GM10248 (cell line): ENCODE measurements around the gene NAA40.

Experiments
- CTCF ChIA-PET: fragments of 300-600 bp; sonication (Branson Sonifier 250); formaldehyde crosslinking; extraction: SDS; loops from one replicate; lab custom pipeline; 2021; ENCODE audit warnings: antibody characterized with exemption; lab: Yijun Ruan, JAX
- POLR2A ChIA-PET: fragments of 350-650 bp; sonication (Branson Sonifier 250); formaldehyde crosslinking; extraction: SDS; loops from one replicate; lab custom pipeline; 2020; ENCODE audit warnings: antibody characterized with exemption; lab: Yijun Ruan, JAX
- DNase-seq: peaks from one replicate; pipeline ENCODE4 v3.0.0; 2012; ENCODE audit errors: extremely low spot score
- CTCF ChIP-seq: IDR thresholded peaks from 2 replicates; pipeline ENCODE4 v1.5.1; 2012; ENCODE audit warnings: mild to moderate bottlenecking, low read depth; ENCODE audit errors: extremely low read depth, missing control alignments, control extremely low read depth

NAA40 gene

DNA sequence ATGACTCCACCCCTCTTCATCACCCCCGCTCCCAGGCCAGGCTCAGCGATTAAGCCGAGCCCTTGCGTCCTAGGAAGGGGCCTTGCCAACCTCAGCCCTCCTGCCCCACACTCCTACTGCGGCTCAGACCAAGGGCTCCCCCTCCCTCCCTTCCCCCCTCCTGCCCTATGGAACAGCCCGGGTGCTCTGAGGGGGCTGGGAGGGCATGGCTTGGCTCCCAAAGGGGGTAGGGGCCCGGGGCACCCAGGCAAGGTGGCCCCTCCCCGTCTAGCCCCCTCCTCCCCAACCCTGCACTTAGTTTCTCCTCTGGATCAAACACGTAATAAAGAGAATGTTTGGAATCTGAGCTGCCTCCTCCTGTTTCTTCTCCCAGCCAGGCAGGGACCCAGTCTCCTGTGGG, 28.1 kb upstream of the NAA40 start:
- DNase-seq = no peak
- ChIA-PET POLR2A (no interaction called here), CTCF (interaction anchor here (2.1 kb wide), 1 partner anchor 73 kb away, joined by 10 read pairs; the partner anchor contains the start of gene MARK2)
- TF ChIP-seq CTCF = no peak

GRCh38 chr11:63911440-63911839, 27.4 kb upstream of the NAA40 start:
- ChIA-PET CTCF (interaction anchor here (2.1 kb wide), 1 partner anchor 73 kb away, joined by 10 read pairs; the partner anchor contains the start of gene MARK2), POLR2A (no interaction called here)
- DNase-seq = no peak
- no peak for TF ChIP-seq CTCF

DNA sequence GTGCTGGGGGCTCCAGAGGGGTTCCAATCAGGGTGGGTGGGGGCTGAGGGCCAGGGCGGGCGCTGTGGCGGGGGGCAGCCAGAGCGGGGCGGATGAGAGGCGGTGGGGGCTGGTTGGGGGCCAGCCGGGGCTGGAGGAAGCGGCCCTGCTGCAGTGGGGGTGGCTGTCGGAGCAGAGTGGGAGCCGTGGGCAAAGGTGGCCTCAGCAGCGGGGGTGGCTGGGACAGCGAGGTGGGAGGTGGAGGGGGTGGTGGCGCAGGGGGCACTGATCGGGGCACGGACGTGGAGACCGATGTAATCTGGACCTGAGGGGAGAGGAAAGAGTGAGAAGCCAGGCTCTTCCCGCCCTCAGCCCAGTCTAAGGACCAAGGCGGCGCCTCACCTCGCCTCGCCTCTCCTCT, 26.9 kb upstream of the NAA40 start:
- DNase-seq = no peak
- ChIA-PET POLR2A (no interaction called here), CTCF (interaction anchor here (1.2 to 2.2 kb wide), 2 partner anchors 11 to 74 kb away, joined by 3 to 9 read pairs; partner anchors contain the start of gene MARK2)
- no peak for TF ChIP-seq CTCF

DNA sequence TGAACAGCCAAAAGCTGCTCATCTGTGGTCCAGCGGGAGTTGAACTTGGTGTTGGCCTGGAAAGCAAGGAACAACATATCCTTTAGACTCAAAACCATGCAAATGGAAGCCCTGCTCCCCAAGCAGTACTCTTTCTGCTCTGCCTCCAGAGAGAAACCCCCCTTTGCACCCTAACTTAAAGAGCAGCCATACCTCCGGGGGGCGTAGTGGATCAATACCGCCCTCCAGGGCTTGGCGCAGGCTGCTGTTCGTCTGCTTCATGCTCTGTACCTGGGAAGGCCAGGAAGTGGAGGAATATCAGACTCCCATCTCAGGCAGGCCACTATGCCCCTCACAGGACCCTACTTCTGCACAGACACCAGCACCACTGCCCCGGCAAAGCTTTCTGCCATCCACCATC, 26.1 kb upstream of the NAA40 start:
- DNase-seq = no peak
- no peak for TF ChIP-seq CTCF
- ChIA-PET CTCF (interaction anchor here (1.2 to 2.2 kb wide), 2 partner anchors 12 to 75 kb away, joined by 3 to 9 read pairs; partner anchors contain the start of gene MARK2), POLR2A (interaction anchor here (0.7 kb wide), 1 partner anchor 903 kb away, joined by 9 read pairs; no protein-coding TSS in a partner anchor)

DNA sequence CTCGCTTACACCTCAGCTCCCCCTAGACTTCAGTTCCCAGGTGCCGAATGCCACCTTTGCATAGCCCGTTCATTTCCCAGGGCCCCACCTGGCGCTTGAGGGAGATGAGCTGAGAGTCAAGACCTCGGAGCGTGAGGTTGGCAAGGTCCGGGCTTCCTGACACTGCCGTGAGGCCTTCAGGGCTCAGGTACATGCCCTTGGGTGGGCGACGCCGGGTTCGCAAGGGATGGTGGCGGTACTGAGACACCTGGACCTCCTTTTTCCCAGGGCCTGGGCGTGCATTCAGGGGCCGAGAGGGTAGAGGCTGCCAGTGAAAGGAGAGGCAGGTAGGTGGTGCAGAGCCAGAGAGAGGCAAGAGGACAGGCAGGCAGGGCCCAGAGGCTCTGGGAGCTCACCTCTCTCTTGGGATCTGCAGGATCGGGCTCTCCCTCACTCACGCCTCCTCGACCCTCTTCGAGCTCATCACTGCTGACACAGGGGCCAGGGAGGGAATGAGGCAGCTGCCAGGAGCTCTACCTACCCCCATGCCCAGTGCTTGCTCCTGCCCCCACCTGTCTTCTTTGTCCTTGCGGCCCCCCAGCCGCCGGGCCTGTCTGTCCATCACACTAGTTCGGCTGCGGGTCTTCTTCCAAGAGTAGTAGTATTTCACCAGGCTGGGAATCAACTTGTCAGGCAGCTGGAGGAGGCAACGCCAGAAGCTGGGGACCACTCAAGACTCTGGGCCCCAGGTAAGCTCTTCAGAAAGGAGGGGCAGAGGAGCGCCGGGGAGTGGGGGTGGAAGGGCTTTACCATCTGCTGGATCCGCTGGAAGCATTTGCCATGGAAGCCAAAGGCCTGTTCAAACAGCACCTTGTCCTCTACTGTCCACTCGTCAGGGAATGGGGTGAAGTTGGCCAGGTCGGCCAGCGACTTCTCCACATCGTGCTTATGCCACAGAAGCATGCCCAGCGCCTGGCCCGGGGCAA, 24.7 kb upstream of the NAA40 start:
- DNase-seq = no peak
- POLR2A ChIA-PET = interaction anchor here (0.6 kb wide), 1 partner anchor 125 kb away, joined by 3 read pairs; no protein-coding TSS in a partner anchor
- CTCF ChIA-PET = interaction anchor here (0.9 to 2.2 kb wide), 4 partner anchors 7 to 176 kb away, joined by 3 to 9 read pairs (median 3); partner anchors contain the start of gene MARK2
- no peak for TF ChIP-seq CTCF
